NCI-H345 treated with DMSO at 0.1 percent for 48 hours (cell line): ENCODE data around the gene SLC28A3.

Source experiments
- DNase-seq: peaks from one replicate; lab custom pipeline; 2025; ENCODE audit not compliant: unreplicated experiment; lab: John Stamatoyannopoulos, UW

Gene SLC28A3

GRCh38 chr9:84343111-84343521 lies 2.6 kb upstream of the SLC28A3 start:
- no peak for DNase-seq

GRCh38 chr9:84339962-84340361 lies 596 bp downstream of the SLC28A3 start:
- no peak for DNase-seq

GRCh38 chr9:84339503-84339902 lies 1.1 kb downstream of the SLC28A3 start:
- no peak for DNase-seq

GRCh38 chr9:84338792-84339191 lies 1.8 kb downstream of the SLC28A3 start:
- DNase-seq, result no peak

- no peak for DNase-seq
Measured at GRCh38 chr9:84337252-84337651, 3.3 kb downstream of the SLC28A3 start.

GRCh38 chr9:84331119-84331809 lies 9.3 kb downstream of the SLC28A3 start:
- no peak for DNase-seq

GRCh38 chr9:84330246-84330645 lies 10.3 kb downstream of the SLC28A3 start:
- DNase-seq, result no peak

GRCh38 chr9:84327184-84327583 lies 13.4 kb downstream of the SLC28A3 start:
- DNase-seq, result no peak

GRCh38 chr9:84325347-84325973 lies 15.1 kb downstream of the SLC28A3 start:
- DNase-seq, result no peak

- no peak for DNase-seq
Measured at GRCh38 chr9:84324811-84325210, 15.7 kb downstream of the SLC28A3 start.

GRCh38 chr9:84323858-84324257 lies 16.7 kb downstream of the SLC28A3 start:
- DNase-seq, result no peak

GRCh38 chr9:84322828-84323227 lies 17.7 kb downstream of the SLC28A3 start:
- DNase-seq, result no peak

- no peak for DNase-seq
Measured at GRCh38 chr9:84320231-84320630, 20.3 kb downstream of the SLC28A3 start.

- DNase-seq, result no peak
Measured at GRCh38 chr9:84319632-84320031, 20.9 kb downstream of the SLC28A3 start.

GRCh38 chr9:84318981-84319380 lies 21.6 kb downstream of the SLC28A3 start:
- DNase-seq, result no peak

GRCh38 chr9:84317563-84317962 lies 23.0 kb downstream of the SLC28A3 start:
- no peak for DNase-seq

GRCh38 chr9:84315278-84315877 lies 25.2 kb downstream of the SLC28A3 start:
- DNase-seq, result peak; percentile 3

GRCh38 chr9:84314306-84314705 lies 26.3 kb downstream of the SLC28A3 start:
- no peak for DNase-seq

GRCh38 chr9:84310883-84311282 lies 29.7 kb downstream of the SLC28A3 start:
- no peak for DNase-seq

GRCh38 chr9:84305497-84306131 lies 34.9 kb downstream of the SLC28A3 start:
- DNase-seq, result no peak

GRCh38 chr9:84304166-84304565 lies 36.4 kb downstream of the SLC28A3 start:
- DNase-seq, result no peak

- no peak for DNase-seq
Measured at GRCh38 chr9:84303061-84303460, 37.5 kb downstream of the SLC28A3 start.
